Measurements from ENCODE around the gene KIF23. TPM values are rescaled to one million over a fixed set of nuclear protein-coding genes. Genes with fewer than 3 reads are reported as not detected.

KIF23 gene
- total RNA-seq, 1 experiment from 2014 or later = 83.7 TPM

- Histone ChIP-seq H3K4me1 (ENCODE audit: control insufficient read depth in 1 of 2, insufficient read depth in 2 of 2, low read length in 2 of 2) (no peaks in the 10 kb centered on the region), H3K9me2 (ENCODE audit: insufficient read depth) (no peaks in the 10 kb centered on the region), H4K20me1 (ENCODE audit: insufficient read depth) (no peaks in the 10 kb centered on the region), H3K27ac (ENCODE audit: low read depth, low read length) (no peak overlapping the region), H2AFZ (ENCODE audit: low read depth, low read length, poor library complexity, severe bottlenecking) (no peak overlapping the region), H3K9me3 (ENCODE audit: control insufficient read depth in 1 of 2, insufficient read depth in 1 of 2, low read depth in 1 of 2, low read length in 2 of 2) (no peaks in the 10 kb centered on the region), H3K27me3 (ENCODE audit: insufficient read depth, low read length) (no peaks in the 10 kb centered on the region), H3K4me3 (replicated peaks in 1 of 2; ENCODE audit: low read depth in 1 of 2, low read length in 2 of 2) (no peak overlapping the region), H3K36me3 (ENCODE audit: control insufficient read depth in 1 of 2, insufficient read depth in 2 of 2, low read length in 2 of 2) (no peaks in the 10 kb centered on the region), H3K79me2 (ENCODE audit: insufficient read depth, low read length) (no peaks in the 10 kb centered on the region), H3K9ac (ENCODE audit: low read length) (no peak overlapping the region), H3K4me2 (ENCODE audit: low read length) (no peak overlapping the region)
- ChIA-PET CTCF (interaction anchor here (0.9 to 1.2 kb wide), 2 partner anchors 15 to 31 kb away, joined by 3 to 5 read pairs; no protein-coding TSS in a partner anchor), RAD21 (ENCODE audit: low non-redundant PET in 1 of 2, low total read pairs in 2 of 2, uncharacterized antibody in 2 of 2, unreplicated experiment in 2 of 2) (no interaction called here), POLR2A (interaction anchor here (1.3 kb wide), 1 partner anchor 18 kb away, joined by 3 read pairs; no protein-coding TSS in a partner anchor)
- DNase-seq (ENCODE audit: low read depth, low spot score) (no peak), ATAC-seq (no peak)
- BruUV-seq (replicated peaks) = no TSS peak
- TF ChIP-seq EZH2phosphoT487 (IDR thresholded peaks at IDR 0.05; ENCODE audit: borderline replicate concordance) (no peak), CEBPB (IDR thresholded peaks at IDR 0.05; ENCODE audit: low read depth) (no peak), ZBTB33 (IDR thresholded peaks at IDR 0.05; ENCODE audit: extremely low read depth, insufficient replicate concordance, low read length) (no peak), REST (IDR thresholded peaks at IDR 0.05; ENCODE audit: low read depth) (no peak), ZFX (IDR thresholded peaks at IDR 0.05) (no peak), JUND (IDR thresholded peaks at IDR 0.05) (no peak), CBX3 (IDR thresholded peaks at IDR 0.05; ENCODE audit: low read depth) (no peak), POLR2A (IDR thresholded peaks at IDR 0.05; ENCODE audit: borderline replicate concordance, extremely low read depth, insufficient read depth, insufficient read length) (no peak), SIN3A (IDR thresholded peaks at IDR 0.05; ENCODE audit: low read depth) (no peak), POLR2AphosphoS5 (IDR thresholded peaks at IDR 0.05; ENCODE audit: low read depth, low read length) (no peak), ZNF274 (IDR thresholded peaks at IDR 0.05; ENCODE audit: low read depth, low read length) (no peak), TCF7L2 (IDR thresholded peaks at IDR 0.05; ENCODE audit: borderline replicate concordance, extremely low read depth, insufficient read depth, insufficient read length) (no peak), SP1 (IDR thresholded peaks at IDR 0.05; ENCODE audit: low read depth) (no peak), EGR1 (IDR thresholded peaks at IDR 0.05; ENCODE audit: low read depth) (no peak), SRF (IDR thresholded peaks at IDR 0.05; ENCODE audit: low read depth) (no peak), FOSL1 (IDR thresholded peaks at IDR 0.05; ENCODE audit: low read depth) (no peak), RAD21 (IDR thresholded peaks at IDR 0.05; ENCODE audit: low read depth) (no peak), MAX (IDR thresholded peaks at IDR 0.05) (no peak)
- intact Hi-C loops (cut with micrococcal nuclease) = no loop called here
Observed at GRCh38 chr15:69493406-69493805, 79.3 kb downstream of the KIF23 start.

Data from HCT116 (cell line).